Ureter (tissue), 1 donor: ENCODE results near the gene SOX13. TPM values are rescaled to one million over a fixed set of nuclear protein-coding genes. Genes with fewer than 3 reads are reported as not detected.
"Not testable (repeated sequence)": the region's sequence is repeated elsewhere in the genome, so short reads cannot be mapped to it uniquely, and the experiment has no call there.

Experiments used
- DNase-seq: peaks from one replicate; pipeline ENCODE4 v3.0.0-alpha.2; 2020; ENCODE audit warnings: low spot score
- total RNA-seq: library from RNA; stranded (reverse); gene quantifications from one replicate; pipeline ENCODE4 v1.2.4, GENCODE V29; 2023
- donor health status: DM: yes; HTN: yes; CAD: no.

Gene SOX13
- 85.7 TPM for total RNA-seq

GRCh38 chr1:204072931-204073836 is at the start of gene SOX13:
SOX13 (plus strand) TSS chr1:204073115; CDS start chr1:204112916, 39,801 bp downstream.
- peak; percentile 92 for DNase-seq

GRCh38 chr1:204025917-204026707 is 46.8 kb upstream of the SOX13 start:
- no peak for DNase-seq

GRCh38 chr1:204027446-204027845 is 45.5 kb upstream of the SOX13 start:
- DNase-seq, result no peak

GRCh38 chr1:204029016-204029415 is 43.9 kb upstream of the SOX13 start:
- no peak for DNase-seq

GRCh38 chr1:204031098-204031710 is 41.7 kb upstream of the SOX13 start:
- DNase-seq, result no peak

- no peak for DNase-seq
Measured at GRCh38 chr1:204032642-204033235, 40.2 kb upstream of the SOX13 start.

GRCh38 chr1:204033306-204033705 is 39.6 kb upstream of the SOX13 start:
- no peak for DNase-seq

- no peak for DNase-seq
Measured at GRCh38 chr1:204036882-204037655, 35.8 kb upstream of the SOX13 start.

GRCh38 chr1:204041232-204041767 is 31.6 kb upstream of the SOX13 start:
- no peak for DNase-seq

- DNase-seq, result no peak
Measured at GRCh38 chr1:204041803-204042505, 31.0 kb upstream of the SOX13 start.

GRCh38 chr1:204042516-204042915 is 30.4 kb upstream of the SOX13 start:
- no peak for DNase-seq

- DNase-seq, result no peak
Measured at GRCh38 chr1:204043680-204044079, 29.2 kb upstream of the SOX13 start.

GRCh38 chr1:204044448-204044847 is 28.5 kb upstream of the SOX13 start:
- no peak for DNase-seq

- DNase-seq, result no peak
Measured at GRCh38 chr1:204045430-204045829, 27.5 kb upstream of the SOX13 start.

- DNase-seq, result no peak
Measured at GRCh38 chr1:204046346-204046745, 26.6 kb upstream of the SOX13 start.

- DNase-seq, result not testable (repeated sequence)
Measured at GRCh38 chr1:204048796-204049195, 24.1 kb upstream of the SOX13 start.

GRCh38 chr1:204051258-204051657 is 21.7 kb upstream of the SOX13 start:
- DNase-seq, result no peak

GRCh38 chr1:204051718-204052117 is 21.2 kb upstream of the SOX13 start:
- no peak for DNase-seq

GRCh38 chr1:204053893-204054292 is 19.0 kb upstream of the SOX13 start:
- DNase-seq, result no peak

- DNase-seq, result no peak
Measured at GRCh38 chr1:204059970-204060369, 12.9 kb upstream of the SOX13 start.
